Measurements from ENCODE around the gene TRIM56. TPM values are rescaled to one million over a fixed set of nuclear protein-coding genes. Genes with fewer than 3 reads are reported as not detected.
"Not testable (repeated sequence)": the region's sequence is repeated elsewhere in the genome, so short reads cannot be mapped to it uniquely, and the experiment has no call there.

Gene TRIM56
- total and polyA plus RNA-seq, 9 of the 15 experiments (the other 6 are each of a cell fraction or from before 2014, with no cell fraction given) = 2.0 to 29.7 (median 11.6) TPM

GRCh38 chr7:101102026-101102425 is 16.7 kb downstream of the TRIM56 start:
- no peak overlapping the region for H3K4me3 ChIP-seq
- no peaks in the 10 kb centered on the region for H3K79me2 ChIP-seq (ENCODE audit: control insufficient read depth, insufficient read depth, low read length)
- H4K20me1 ChIP-seq (replicated peaks; ENCODE audit: control insufficient read depth, insufficient read depth, low read length) = no peaks in the 10 kb centered on the region
- FAIRE-seq (no peak), ATAC-seq (no peak), DNase-seq (ENCODE audit: extremely low read depth in 1 of 4, low spot score in 3 of 4) (no peak)
- no peak overlapping the region for H3K9ac ChIP-seq (ENCODE audit: insufficient read depth in 1 of 2, low read depth in 2 of 2, low read length in 2 of 2)
- POLR2A ChIA-PET = interaction anchor here (0.6 to 1.1 kb wide), 2 partner anchors 11 to 26 kb away, joined by 3 read pairs; no protein-coding TSS in a partner anchor
- no peak overlapping the region for H2AFZ ChIP-seq (ENCODE audit: low read depth, low read length)
- CTCF ChIA-PET (ENCODE audit: low intra/inter-chr PET ratio) = no interaction called here
- no peaks in the 10 kb centered on the region for H3K27me3 ChIP-seq (ENCODE audit: control insufficient read depth in 2 of 2, insufficient read depth in 2 of 2, low read length in 2 of 2)
- no peaks in the 10 kb centered on the region for H3K9me3 ChIP-seq (replicated peaks; ENCODE audit: control insufficient read depth, insufficient read depth, low read depth, low read length)
- TF ChIP-seq SMAD4 (CRISPR knock-in tag; conservative IDR thresholded peaks at IDR 0.05) (no peak), ZFPM2 (CRISPR knock-in tag; IDR thresholded peaks at IDR 0.05) (no peak), GTF2F1 (IDR thresholded peaks at IDR 0.05; ENCODE audit: low read depth, low read length) (no peak), CBFB (CRISPR knock-in tag; IDR thresholded peaks at IDR 0.05) (no peak), GTF2A2 (tag; IDR thresholded peaks at IDR 0.05) (no peak), ZNF395 (CRISPR knock-in tag; IDR thresholded peaks at IDR 0.05) (no peak), BRF2 (IDR thresholded peaks at IDR 0.05; ENCODE audit: borderline replicate concordance, insufficient read depth, insufficient read length) (no peak), ZNF780A (CRISPR knock-in tag; IDR thresholded peaks at IDR 0.05) (no peak), CHCHD3 (CRISPR knock-in tag; IDR thresholded peaks at IDR 0.05) (no peak), ZNF384 (IDR thresholded peaks at IDR 0.05; ENCODE audit: low read depth, low read length) (no peak), CREM (IDR thresholded peaks at IDR 0.05; ENCODE audit: low read depth) (no peak)
- H3K9me1 ChIP-seq (ENCODE audit: control insufficient read depth, insufficient read depth, low read length) = no peaks in the 10 kb centered on the region
- H3K4me1 ChIP-seq (replicated peaks in 1 of 2; ENCODE audit: control insufficient read depth in 2 of 2, insufficient read depth in 2 of 2, low read length in 2 of 2) = peaks cover 44 to 46% of the 10 kb centered on the region in 2 experiments
- no peak overlapping the region for H3K27ac ChIP-seq (ENCODE audit: extremely low read depth, low read depth, low read length)
- in situ Hi-C loops (cut with MboI) = no loop called here
- no peak overlapping the region for H3K4me2 ChIP-seq (ENCODE audit: insufficient read depth, low read length)
- WGBS (ENCODE audit: insufficient coverage, low coverage, missing lambda C conversion rate) = 89% methylated on average over 6 of the region's 6 CpGs
- H3K36me3 ChIP-seq (ENCODE audit: control insufficient read depth, insufficient read depth, low read length) = no peaks in the 10 kb centered on the region
- no TSS peak for BruUV-seq (replicated peaks)
- intact Hi-C loops (cut with micrococcal nuclease) = no loop called here

- Histone ChIP-seq H3K27ac (ENCODE audit: extremely low read depth, low read depth, low read length) (peak overlapping the region; percentile 29; the same call in 1 of the 3 replicates), H3K9ac (ENCODE audit: insufficient read depth in 1 of 2, low read depth in 2 of 2, low read length in 2 of 2) (peak overlapping the region; percentile 16 to 80; a peak in 3 of 4 replicates), H3K4me1 (replicated peaks in 1 of 2; ENCODE audit: control insufficient read depth in 2 of 2, insufficient read depth in 2 of 2, low read length in 2 of 2) (peaks cover 39 to 46% of the 10 kb centered on the region in 2 experiments), H2AFZ (ENCODE audit: low read depth, low read length) (peak overlapping the region; percentile 73)
- H3K4me3 ChIP-seq; H3K9me3 ChIP-seq (replicated peaks; ENCODE audit: control insufficient read depth, insufficient read depth, low read depth, low read length); intact Hi-C loops (cut with micrococcal nuclease); H3K79me2 ChIP-seq (ENCODE audit: control insufficient read depth, insufficient read depth, low read length); H3K9me1 ChIP-seq (ENCODE audit: control insufficient read depth, insufficient read depth, low read length); H3K4me2 ChIP-seq (ENCODE audit: insufficient read depth, low read length); H3K36me3 ChIP-seq (ENCODE audit: control insufficient read depth, insufficient read depth, low read length); FAIRE-seq; H4K20me1 ChIP-seq (replicated peaks; ENCODE audit: control insufficient read depth, insufficient read depth, low read length); in situ Hi-C loops (cut with MboI); BruUV-seq (replicated peaks); ATAC-seq; H3K27me3 ChIP-seq (ENCODE audit: control insufficient read depth in 2 of 2, insufficient read depth in 2 of 2, low read length in 2 of 2); CTCF ChIA-PET (ENCODE audit: low intra/inter-chr PET ratio); DNase-seq (ENCODE audit: extremely low read depth in 1 of 4, low spot score in 3 of 4): not testable (repeated sequence)
- POLR2A ChIA-PET = interaction anchor here (0.6 to 1.1 kb wide), 5 partner anchors 10 to 88 kb away, joined by 3 to 4 read pairs (median 3); no protein-coding TSS in a partner anchor
- 90% methylated on average over 10 of the region's 10 CpGs for WGBS (ENCODE audit: insufficient coverage, low coverage, missing lambda C conversion rate)
Observed at GRCh38 chr7:101103701-101104100, 18.4 kb downstream of the TRIM56 start.

All from K562 (cell line).